Measurements from ENCODE around the gene C14orf93. TPM values are rescaled to one million over a fixed set of nuclear protein-coding genes. Genes with fewer than 3 reads are reported as not detected.
"Not testable (repeated sequence)": the region's sequence is repeated elsewhere in the genome, so short reads cannot be mapped to it uniquely, and the experiment has no call there.

The C14orf93 gene
- total RNA-seq, 1 donor from 2014 or later, result 12.1 TPM

DNA sequence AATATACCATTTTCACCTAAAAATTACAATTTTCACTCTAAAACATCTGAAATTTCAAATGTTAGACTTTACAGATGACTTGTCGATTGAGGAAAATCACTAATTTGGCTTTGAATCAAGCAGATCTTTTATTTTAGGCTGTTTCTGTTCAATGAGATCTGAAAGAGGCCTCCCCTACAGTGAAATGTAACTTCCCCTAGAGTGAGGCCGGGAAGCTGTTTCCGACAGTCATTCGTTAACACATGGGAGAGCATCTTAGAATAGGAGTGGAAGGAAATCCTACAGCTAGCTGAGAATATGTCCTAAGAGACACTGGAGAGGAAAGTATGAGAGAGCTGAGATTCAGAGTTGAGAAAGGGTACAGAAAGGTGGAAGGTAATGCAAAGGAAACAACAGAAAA lies 5.7 kb upstream of the C14orf93 start:
- peak overlapping the region; percentile 14 for H3K27ac Mint-ChIP-seq (ENCODE audit: unreplicated experiment)
- H3K4me3 Mint-ChIP-seq (ENCODE audit: unreplicated experiment), result peak overlapping the region; percentile 0
- peaks cover 9% of the 10 kb centered on the region for H3K27me3 Mint-ChIP-seq (ENCODE audit: unreplicated experiment)
- no peaks in the 10 kb centered on the region for H3K36me3 Mint-ChIP-seq (ENCODE audit: unreplicated experiment)
- DNase-seq, result no peak
- peaks cover 12% of the 10 kb centered on the region for H3K9me3 Mint-ChIP-seq (ENCODE audit: unreplicated experiment)
- peaks cover 18% of the 10 kb centered on the region for H3K4me1 Mint-ChIP-seq (ENCODE audit: low read depth, unreplicated experiment)
- TF ChIP-seq, protein P1, sequence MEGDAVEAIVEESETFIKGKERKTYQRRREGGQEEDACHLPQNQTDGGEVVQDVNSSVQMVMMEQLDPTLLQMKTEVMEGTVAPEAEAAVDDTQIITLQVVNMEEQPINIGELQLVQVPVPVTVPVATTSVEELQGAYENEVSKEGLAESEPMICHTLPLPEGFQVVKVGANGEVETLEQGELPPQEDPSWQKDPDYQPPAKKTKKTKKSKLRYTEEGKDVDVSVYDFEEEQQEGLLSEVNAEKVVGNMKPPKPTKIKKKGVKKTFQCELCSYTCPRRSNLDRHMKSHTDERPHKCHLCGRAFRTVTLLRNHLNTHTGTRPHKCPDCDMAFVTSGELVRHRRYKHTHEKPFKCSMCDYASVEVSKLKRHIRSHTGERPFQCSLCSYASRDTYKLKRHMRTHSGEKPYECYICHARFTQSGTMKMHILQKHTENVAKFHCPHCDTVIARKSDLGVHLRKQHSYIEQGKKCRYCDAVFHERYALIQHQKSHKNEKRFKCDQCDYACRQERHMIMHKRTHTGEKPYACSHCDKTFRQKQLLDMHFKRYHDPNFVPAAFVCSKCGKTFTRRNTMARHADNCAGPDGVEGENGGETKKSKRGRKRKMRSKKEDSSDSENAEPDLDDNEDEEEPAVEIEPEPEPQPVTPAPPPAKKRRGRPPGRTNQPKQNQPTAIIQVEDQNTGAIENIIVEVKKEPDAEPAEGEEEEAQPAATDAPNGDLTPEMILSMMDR (IDR thresholded peaks at IDR 0.05; ENCODE audit: partially characterized antibody, unreplicated experiment), result no peak

DNA sequence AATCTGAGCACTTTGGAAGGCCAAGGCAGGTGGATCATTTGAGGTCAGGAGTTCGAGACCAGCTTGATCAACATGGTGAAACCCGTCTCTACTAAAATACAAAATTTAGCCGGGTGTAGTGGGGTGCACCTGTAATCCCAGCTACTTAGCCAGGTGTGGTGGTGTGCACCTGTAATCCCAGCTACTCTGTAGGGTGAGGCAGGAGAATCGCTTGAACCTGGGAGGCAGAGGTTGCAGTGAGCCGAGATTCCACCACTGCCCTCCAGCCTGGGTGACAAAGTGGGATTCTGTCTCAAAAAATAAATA lies 3.8 kb upstream of the C14orf93 start:
- not testable (repeated sequence) for DNase-seq; H3K4me3 Mint-ChIP-seq (ENCODE audit: unreplicated experiment); H3K36me3 Mint-ChIP-seq (ENCODE audit: unreplicated experiment)
- Mint-ChIP-seq H3K9me3 (ENCODE audit: unreplicated experiment) (peaks cover 12% of the 10 kb centered on the region), H3K4me1 (ENCODE audit: low read depth, unreplicated experiment) (peaks cover 24% of the 10 kb centered on the region), H3K27me3 (ENCODE audit: unreplicated experiment) (peaks cover 14% of the 10 kb centered on the region), H3K27ac (ENCODE audit: unreplicated experiment) (peak overlapping the region; percentile 89)

DNA sequence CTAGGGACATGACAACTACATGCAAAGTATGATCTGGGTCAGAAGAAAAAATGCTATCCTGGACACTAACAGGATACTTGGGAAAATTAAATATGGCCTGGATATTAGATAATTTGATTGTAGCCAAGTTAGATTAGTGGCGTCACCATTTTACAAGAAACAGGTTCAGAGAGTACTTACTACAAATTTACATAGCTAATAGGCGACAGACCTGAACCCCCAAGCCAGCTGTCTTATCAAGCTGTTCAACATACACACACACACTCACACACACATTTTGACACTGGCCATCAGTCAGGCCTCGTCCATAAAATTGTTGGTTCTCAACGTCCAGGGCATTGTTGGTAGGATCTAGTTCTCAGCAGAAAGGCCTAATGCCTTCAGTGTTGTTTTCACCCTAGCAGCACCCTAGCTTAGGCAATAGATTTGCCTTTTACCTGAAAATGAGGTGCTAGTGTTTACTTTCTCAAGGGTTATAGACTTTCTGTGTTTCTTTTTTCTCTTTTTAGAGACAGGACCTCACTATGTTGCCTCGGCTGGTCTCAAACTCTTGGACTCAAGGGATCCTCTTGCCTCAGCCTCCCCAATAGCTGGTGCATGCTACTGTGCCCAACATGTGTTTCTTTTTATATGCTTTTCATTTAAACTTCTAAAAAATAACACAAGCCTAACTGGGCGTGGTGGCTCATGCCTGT lies 3.3 kb upstream of the C14orf93 start:
- Mint-ChIP-seq H3K27ac (ENCODE audit: unreplicated experiment) (peak overlapping the region; percentile 89), H3K4me3 (ENCODE audit: unreplicated experiment) (peak overlapping the region; percentile 76), H3K9me3 (ENCODE audit: unreplicated experiment) (peaks cover 12% of the 10 kb centered on the region), H3K4me1 (ENCODE audit: low read depth, unreplicated experiment) (peaks cover 27% of the 10 kb centered on the region), H3K36me3 (ENCODE audit: unreplicated experiment) (no peaks in the 10 kb centered on the region), H3K27me3 (ENCODE audit: unreplicated experiment) (peaks cover 14% of the 10 kb centered on the region)
- TF ChIP-seq, protein P1 (IDR thresholded peaks at IDR 0.05; ENCODE audit: partially characterized antibody, unreplicated experiment), result no peak
- peak; percentile 34 for DNase-seq

DNA sequence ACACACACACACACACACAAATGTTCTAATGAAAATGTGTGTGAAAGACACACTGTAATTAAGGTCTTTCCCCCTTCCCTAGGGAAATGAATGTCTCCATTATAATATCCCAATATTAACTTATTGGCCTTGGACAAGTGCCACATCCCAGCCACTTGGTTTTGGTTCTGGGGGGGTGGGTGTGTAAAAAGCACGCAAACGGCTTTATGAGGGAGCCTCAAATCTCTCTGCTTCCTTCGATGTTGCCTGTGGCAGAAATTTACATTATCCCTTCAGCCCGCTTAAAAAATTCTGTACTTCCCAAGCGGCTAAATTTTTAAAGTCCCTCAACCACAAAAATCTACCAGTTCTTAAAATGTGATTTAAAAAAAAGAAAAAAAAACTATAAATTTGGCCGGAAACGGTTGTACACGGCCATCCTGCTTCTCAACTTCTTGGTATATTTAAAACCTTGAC lies 432 bp downstream of the C14orf93 start:
- peak overlapping the region; percentile 88 for H3K4me3 Mint-ChIP-seq (ENCODE audit: unreplicated experiment)
- peaks cover 16% of the 10 kb centered on the region for H3K9me3 Mint-ChIP-seq (ENCODE audit: unreplicated experiment)
- H3K36me3 Mint-ChIP-seq (ENCODE audit: unreplicated experiment), result no peaks in the 10 kb centered on the region
- H3K4me1 Mint-ChIP-seq (ENCODE audit: low read depth, unreplicated experiment), result peaks cover 30% of the 10 kb centered on the region
- peak overlapping the region; percentile 97 for H3K27ac Mint-ChIP-seq (ENCODE audit: unreplicated experiment)
- DNase-seq, result no peak
- peaks cover 14% of the 10 kb centered on the region for H3K27me3 Mint-ChIP-seq (ENCODE audit: unreplicated experiment)
- TF ChIP-seq, protein P1 (IDR thresholded peaks at IDR 0.05; ENCODE audit: partially characterized antibody, unreplicated experiment), result no peak

DNA sequence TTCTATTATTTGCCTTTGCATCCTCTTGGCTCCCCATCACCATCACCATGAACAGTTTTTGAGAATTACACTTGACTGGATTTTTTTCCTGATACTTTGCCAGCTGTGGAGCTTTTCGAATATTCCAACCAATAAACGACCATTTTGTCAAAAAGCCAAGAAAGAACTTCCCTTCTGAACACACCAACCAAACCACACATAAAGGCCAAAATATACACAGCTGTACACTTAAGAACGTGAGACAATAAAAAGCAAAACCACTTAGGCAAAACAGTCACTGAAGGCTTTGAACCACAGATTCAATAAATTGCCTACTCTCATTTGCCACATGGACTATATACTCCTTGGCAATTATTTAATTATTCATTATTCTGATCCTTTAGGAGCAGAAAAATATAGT lies 1.1 kb downstream of the C14orf93 start:
- Mint-ChIP-seq H3K27ac (ENCODE audit: unreplicated experiment) (peak overlapping the region; percentile 79), H3K27me3 (ENCODE audit: unreplicated experiment) (peaks cover 14% of the 10 kb centered on the region), H3K36me3 (ENCODE audit: unreplicated experiment) (no peaks in the 10 kb centered on the region), H3K4me1 (ENCODE audit: low read depth, unreplicated experiment) (peaks cover 30% of the 10 kb centered on the region), H3K9me3 (ENCODE audit: unreplicated experiment) (peaks cover 16% of the 10 kb centered on the region), H3K4me3 (ENCODE audit: unreplicated experiment) (peak overlapping the region; percentile 88)
- TF ChIP-seq, protein P1 (IDR thresholded peaks at IDR 0.05; ENCODE audit: partially characterized antibody, unreplicated experiment), result no peak
- no peak for DNase-seq
